Central memory CD4-positive, alpha-beta T cell (primary cell): Measurements from ENCODE around the gene MRPL4.

Experiments
- DNase-seq: peaks from one replicate; pipeline ENCODE4 v3.0.0; 2022

The MRPL4 gene

DNA sequence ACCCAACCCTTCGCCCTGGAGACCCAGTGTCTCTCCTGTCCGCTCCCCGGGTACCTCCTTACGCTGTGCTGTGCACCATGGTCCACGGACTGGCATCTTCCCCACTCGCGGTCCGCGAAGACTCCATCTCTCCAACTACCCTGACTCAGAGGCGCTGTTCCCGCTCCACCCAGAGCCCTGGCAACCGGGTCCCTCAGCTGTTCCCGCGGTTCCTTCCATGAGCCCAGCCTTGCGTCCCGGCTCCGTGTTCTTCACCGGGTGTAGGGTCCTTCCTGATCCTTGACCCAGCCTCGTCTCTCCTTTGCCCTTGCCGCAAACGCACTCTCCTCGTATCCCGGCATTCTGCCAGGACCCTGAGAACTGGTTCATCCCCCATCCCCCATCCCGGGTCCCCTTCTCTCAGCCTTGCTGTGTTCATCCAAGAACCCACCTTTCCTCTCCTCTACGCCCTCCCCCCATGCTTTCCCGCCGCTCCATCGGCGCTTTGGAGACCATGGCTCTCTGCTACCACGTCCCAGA, 38.4 kb downstream of the MRPL4 start:
- no peak for DNase-seq

DNA sequence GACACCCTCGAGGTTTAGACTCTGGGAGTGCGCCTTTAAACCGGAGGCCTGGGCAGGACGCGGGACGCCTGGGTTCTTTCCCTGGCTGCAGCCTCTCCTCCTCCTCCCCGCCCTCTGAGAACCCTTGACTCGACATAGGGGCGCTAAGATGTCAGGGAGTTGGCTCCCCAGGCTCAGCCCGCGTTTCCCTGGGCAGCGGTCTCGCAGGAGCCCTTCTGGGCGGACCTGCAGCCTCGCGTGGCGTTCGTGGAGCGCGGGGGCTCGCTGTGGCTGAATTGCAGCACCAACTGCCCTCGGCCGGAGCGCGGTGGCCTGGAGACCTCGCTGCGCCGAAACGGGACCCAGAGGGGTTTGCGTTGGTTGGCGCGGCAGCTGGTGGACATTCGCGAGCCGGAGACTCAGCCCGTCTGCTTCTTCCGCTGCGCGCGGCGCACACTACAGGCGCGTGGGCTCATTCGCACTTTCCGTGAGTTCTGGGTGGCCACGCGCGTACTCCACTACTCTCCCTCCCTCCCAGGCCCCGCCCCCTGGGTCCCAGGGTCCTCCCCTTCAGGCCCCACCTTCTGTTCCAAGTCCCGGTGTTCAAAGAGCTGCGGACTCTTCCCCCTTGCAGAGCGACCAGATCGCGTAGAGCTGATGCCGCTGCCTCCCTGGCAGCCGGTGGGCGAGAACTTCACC, 39.0 kb downstream of the MRPL4 start:
- DNase-seq, result peak; percentile 24

DNA sequence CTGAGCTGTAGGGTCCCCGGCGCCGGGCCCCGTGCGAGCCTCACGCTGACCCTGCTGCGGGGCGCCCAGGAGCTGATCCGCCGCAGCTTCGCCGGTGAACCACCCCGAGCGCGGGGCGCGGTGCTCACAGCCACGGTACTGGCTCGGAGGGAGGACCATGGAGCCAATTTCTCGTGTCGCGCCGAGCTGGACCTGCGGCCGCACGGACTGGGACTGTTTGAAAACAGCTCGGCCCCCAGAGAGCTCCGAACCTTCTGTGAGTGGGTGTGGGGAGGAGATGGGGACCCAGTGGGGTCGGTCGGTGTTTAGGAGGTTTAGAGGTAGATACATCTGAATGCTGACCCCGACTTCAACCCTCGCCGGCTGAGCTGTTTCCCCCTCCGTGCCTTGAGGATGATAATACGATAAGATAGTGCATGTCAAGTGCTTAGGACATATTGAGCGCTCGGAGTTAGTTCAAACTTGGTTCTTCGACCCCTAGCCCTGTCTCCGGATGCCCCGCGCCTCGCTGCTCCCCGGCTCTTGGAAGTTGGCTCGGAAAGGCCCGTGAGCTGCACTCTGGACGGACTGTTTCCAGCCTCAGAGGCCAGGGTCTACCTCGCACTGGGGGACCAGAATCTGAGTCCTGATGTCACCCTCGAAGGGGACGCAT, 39.7 kb downstream of the MRPL4 start:
- no peak for DNase-seq

DNA sequence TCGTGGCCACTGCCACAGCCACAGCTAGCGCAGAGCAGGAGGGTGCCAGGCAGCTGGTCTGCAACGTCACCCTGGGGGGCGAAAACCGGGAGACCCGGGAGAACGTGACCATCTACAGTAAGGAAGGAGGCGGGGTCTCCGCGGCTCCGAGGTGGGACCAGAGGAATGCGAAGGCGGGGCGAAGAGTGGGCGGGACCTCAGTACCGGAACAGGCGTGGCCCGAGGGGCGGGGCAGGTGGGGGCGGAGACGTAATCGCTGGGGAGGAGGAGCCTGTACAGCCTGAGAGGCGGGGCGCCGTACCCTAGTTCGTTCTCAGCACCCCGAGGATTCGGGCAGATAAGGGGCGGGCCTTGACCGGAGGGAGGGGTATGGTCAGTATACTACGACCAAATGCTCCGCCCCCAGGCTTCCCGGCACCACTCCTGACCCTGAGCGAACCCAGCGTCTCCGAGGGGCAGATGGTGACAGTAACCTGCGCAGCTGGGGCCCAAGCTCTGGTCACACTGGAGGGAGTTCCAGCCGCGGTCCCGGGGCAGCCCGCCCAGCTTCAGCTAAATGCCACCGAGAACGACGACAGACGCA, 40.3 kb downstream of the MRPL4 start:
- DNase-seq, result peak; percentile 38

DNA sequence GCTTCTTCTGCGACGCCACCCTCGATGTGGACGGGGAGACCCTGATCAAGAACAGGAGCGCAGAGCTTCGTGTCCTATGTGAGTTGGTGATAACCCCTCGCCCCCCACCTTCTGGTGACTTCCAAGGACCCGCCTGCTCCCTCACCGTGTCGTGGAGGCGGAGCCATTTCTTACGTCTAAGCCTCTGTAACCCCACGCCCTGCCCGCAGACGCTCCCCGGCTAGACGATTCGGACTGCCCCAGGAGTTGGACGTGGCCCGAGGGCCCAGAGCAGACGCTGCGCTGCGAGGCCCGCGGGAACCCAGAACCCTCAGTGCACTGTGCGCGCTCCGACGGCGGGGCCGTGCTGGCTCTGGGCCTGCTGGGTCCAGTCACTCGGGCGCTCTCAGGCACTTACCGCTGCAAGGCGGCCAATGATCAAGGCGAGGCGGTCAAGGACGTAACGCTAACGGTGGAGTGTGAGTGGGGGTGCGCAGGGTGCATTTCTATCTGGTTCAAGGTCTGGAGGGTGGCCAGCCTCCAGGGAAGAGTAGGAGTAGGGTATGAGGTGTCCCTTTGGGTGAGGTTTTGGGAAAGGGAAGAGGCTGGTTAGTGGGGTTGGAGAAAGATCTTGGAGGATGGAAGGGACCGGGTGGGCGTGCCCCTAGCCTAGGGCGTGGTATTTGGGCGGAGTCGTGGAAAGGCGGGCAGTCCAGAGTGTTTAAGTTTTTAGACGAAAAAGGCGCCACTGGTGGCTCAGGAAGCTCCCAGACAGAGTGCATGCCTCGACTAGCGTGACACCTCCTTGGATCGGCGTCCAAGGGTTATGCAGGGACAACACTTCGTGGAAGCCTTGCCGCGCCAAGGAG, 41.0 kb downstream of the MRPL4 start:
- DNase-seq, result no peak

DNA sequence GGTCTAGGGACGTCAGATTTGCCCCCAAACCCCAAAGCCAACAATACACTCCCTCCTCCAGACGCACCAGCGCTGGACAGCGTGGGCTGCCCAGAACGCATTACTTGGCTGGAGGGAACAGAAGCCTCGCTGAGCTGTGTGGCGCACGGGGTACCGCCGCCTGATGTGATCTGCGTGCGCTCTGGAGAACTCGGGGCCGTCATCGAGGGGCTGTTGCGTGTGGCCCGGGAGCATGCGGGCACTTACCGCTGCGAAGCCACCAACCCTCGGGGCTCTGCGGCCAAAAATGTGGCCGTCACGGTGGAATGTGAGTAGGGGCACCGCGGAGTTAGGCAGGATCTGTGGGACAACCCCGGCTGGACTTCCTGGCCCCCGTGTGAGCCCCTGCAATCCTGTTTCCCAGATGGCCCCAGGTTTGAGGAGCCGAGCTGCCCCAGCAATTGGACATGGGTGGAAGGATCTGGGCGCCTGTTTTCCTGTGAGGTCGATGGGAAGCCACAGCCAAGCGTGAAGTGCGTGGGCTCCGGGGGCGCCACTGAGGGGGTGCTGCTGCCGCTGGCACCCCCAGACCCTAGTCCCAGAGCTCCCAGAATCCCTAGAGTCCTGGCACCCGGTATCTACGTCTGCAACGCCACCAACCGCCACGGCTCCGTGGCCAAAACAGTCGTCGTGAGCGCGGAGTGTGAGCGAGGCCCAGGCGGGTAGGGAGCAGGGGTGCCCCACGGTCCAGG, 41.8 kb downstream of the MRPL4 start:
- DNase-seq, result no peak

DNA sequence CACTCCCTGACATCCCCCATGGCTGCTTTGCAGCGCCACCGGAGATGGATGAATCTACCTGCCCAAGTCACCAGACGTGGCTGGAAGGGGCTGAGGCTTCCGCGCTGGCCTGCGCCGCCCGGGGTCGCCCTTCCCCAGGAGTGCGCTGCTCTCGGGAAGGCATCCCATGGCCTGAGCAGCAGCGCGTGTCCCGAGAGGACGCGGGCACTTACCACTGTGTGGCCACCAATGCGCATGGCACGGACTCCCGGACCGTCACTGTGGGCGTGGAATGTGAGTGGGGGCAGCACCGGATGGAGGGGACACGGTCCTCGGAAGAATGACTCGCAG, 42.3 kb downstream of the MRPL4 start:
- no peak for DNase-seq

DNA sequence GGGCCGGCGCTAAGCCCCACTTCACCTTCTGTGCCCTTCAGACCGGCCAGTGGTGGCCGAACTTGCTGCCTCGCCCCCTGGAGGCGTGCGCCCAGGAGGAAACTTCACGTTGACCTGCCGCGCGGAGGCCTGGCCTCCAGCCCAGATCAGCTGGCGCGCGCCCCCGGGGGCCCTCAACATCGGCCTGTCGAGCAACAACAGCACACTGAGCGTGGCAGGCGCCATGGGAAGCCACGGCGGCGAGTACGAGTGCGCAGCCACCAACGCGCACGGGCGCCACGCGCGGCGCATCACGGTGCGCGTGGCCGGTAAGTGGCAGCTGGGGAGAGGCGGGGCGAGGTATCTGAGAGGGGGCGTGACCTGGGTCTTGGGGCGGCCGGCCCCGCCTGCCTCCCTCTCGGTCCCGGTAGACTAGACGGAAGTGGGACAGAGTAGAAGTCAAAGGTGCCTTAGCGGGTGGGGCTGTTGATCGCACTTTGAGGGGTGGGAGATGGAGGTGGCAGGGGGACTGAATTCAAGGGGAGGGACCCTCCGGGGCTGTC, 43.4 kb downstream of the MRPL4 start:
- peak; percentile 66 for DNase-seq

DNA sequence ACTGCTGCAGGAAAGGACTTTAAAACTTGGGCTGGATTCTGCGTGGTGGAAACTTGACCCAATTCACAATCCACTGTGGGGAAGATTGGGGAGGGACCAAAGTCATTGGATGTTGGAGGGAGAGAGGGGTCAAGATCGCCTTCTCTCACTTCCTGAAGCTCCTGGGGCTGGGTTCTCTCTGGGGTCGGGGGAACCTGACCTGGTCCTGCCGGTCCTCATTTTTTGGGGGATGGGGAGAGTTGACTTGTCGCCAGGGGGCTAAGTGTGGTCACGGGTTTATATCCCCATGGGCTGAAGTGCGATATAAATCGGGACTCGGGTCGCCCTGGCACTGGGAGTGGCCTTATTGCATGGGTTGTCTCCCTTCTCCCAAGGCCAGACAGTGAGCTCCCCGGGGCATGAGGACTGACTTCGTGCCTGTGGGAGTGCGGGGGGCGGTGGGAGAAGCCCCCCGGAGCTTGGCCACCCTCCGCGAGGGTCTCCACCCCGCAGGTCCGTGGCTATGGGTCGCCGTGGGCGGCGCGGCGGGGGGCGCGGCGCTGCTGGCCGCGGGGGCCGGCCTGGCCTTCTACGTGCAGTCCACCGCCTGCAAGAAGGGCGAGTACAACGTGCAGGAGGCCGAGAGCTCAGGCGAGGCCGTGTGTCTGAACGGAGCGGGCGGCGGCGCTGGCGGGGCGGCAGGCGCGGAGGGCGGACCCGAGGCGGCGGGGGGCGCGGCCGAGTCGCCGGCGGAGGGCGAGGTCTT, 44.0 kb downstream of the MRPL4 start:
- DNase-seq, result no peak

DNA sequence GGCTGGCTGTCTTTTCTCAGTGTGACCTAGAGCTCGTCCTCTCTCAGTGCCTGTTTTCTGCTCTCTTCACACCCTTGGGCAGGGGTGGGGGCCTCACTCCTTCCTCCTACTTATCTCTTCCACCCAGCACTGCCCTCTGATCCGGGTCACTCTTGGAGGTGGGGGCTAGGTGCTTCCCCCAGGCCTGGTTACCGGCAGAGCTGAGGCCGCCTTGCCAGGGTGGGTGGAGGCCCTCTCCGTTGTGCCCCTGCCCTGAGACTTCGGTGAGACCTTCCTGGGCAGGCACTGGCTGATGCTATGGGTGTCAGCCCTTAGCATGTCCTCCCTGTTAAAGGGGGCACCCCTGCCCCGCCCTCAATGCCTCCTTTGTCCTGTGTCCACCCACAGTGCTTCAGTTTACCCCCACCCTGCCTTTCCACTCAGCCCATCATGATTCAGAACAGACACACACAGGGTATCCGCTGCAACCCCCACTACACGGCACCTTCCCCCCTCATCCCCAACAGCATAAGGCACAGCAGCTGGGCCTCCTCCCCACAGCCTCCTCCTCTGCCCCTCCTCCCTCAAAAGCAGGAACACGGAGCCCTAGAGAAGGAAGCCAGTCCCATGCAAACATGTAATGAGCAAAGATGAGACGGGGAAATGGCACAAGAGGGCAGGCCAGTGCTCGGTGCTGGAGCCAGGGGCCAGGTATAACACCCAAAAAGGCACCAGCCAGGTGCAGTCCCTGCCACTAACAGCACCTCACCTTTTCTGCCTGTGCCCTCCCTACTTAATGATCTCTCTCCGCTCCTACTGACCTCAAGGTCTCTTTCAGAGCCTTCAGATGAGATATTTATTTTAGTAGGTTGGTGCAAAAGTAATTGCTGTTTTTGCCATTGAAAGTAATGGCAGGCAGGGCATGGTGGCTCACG, 47.8 kb downstream of the MRPL4 start:
- DNase-seq, result no peak

DNA sequence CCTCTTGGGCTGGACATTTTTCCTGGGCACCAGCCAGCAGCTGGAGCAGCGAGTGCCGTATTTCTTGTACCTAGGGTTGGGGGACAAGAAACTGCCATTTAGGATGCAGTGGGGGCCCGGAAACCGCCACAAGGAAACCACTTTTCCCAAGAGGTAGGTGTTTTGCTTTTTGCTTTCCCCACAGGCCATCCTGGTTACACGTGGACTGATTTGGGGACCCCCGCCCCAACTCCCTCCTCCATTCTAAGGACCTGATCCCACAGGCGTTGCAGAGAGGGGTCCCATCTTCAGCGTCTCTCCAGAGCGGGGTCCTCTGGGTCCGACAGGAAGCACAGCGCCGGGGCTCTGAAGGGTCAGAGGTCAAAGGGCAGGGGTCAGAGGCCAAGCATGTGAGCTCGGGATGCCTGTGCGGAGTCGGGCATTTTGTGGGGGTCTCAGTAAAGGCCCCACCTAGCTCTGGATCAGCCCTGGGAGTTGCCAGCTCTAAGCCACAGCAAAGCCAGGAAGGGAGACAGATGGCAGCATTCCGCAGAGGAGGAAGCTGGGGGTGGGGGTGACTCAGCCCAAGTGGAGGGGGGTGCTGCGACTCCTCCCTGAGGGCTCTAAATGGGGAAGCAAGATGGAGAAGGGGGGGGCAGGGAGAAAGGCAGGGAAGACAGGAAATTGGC, 53.3 kb downstream of the MRPL4 start:
- no peak for DNase-seq

DNA sequence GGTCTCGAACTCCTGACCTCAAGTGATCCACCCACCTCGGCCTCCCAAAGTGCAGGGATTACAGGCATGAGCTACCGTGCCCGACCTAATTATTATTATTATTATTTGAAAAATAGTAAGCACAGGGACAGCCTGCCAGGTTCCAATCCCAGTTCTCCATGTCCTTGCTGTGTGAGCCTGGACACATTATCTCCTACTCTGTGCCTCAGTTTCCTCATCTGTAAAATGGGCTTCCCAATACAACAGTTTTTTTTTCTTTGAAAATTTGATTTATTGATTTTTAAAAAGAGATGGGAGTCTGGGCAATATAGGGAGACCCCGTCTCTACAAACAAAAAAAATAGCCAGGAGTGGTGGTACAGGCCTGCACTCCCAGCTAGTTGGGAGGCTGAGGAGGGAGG, 54.3 kb downstream of the MRPL4 start:
- no peak for DNase-seq

DNA sequence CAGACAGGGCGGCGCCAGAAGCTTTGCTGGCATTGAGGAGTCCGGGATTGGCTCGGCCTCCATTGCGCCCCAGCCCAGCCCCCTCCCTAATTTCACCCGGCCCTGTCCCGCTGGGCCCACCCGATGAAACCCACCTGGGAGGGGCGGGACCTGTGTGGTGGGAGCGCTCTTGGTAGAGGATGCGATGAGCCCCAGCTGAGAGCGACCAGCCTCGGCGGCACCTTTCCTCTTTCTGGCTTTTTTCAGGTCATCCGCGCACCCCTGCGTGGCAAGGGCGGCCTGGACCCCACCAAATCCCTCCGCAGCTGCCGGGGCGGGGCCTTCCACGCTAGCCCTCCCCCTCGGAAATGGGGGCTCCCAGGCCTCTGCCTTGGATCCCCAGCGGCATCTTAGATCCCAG, 57.4 kb downstream of the MRPL4 start, which contains the start of gene ZGLP1:
ZGLP1 (minus strand) TSS at position 393 of the 400 bp plus-strand sequence.
- no peak for DNase-seq
